Measurements from ENCODE around the gene NSL1.

DNA sequence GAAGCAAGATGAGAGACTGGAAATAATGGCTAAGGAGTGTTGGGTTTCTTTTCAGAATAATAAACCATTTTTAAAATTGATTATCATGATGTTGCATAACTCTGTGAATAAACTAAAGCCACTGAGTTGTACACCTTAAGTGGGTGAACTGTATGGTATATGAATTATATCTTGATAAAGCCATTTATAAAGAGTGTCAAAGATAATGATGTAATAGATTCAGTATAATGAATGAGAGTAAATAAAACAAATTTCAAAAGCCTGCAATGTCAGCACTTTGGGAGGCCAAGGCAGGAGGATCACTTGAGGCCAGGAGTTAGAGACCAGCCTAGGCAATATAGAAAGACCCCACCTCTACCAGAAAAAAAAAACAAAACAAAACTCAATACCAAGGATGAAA lies 16.3 kb downstream of the NSL1 start:
- TF ChIP-seq, protein P1, sequence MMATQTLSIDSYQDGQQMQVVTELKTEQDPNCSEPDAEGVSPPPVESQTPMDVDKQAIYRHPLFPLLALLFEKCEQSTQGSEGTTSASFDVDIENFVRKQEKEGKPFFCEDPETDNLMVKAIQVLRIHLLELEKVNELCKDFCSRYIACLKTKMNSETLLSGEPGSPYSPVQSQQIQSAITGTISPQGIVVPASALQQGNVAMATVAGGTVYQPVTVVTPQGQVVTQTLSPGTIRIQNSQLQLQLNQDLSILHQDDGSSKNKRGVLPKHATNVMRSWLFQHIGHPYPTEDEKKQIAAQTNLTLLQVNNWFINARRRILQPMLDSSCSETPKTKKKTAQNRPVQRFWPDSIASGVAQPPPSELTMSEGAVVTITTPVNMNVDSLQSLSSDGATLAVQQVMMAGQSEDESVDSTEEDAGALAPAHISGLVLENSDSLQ (IDR thresholded peaks at IDR 0.05) = no peak
- TF ChIP-seq NFRKB (IDR thresholded peaks at IDR 0.05) (no peak), LEF1 (IDR thresholded peaks at IDR 0.05; ENCODE audit: borderline replicate concordance) (no peak), L3MBTL2 (conservative IDR thresholded peaks at IDR 0.05) (no peak), ELF4 (IDR thresholded peaks at IDR 0.05) (no peak), SUZ12 (IDR thresholded peaks at IDR 0.05) (no peak), TARDBP (IDR thresholded peaks at IDR 0.05) (no peak)

Data from HEK293T (cell line).